Measurements from ENCODE around the gene FERD3L. TPM values are rescaled to one million over a fixed set of nuclear protein-coding genes. Genes with fewer than 3 reads are reported as not detected.

The FERD3L gene
- total RNA-seq, 1 experiment from 2014 or later = not detected

- Histone ChIP-seq H3K4ac (ENCODE audit: low read depth, low read length) (no peak overlapping the region), H4K5ac (ENCODE audit: insufficient read length, low read depth, low read length) (no peak overlapping the region), H3K79me1 (ENCODE audit: insufficient read depth, low read depth, low read length, poor library complexity, severe bottlenecking) (no peaks in the 10 kb centered on the region), H4K91ac (ENCODE audit: insufficient read length, low read depth, low read length) (no peak overlapping the region), H2BK12ac (ENCODE audit: insufficient read length, low read depth, low read length) (no peak overlapping the region), H4K20me1 (ENCODE audit: control insufficient read depth, insufficient read depth, insufficient read length) (no peaks in the 10 kb centered on the region), H3K18ac (ENCODE audit: insufficient read length, low read depth, low read length) (no peak overlapping the region), H3T11ph (ENCODE audit: low read length) (no peak overlapping the region), H3K27me3 (ENCODE audit: insufficient read depth, low read length) (peaks cover 80% of the 10 kb centered on the region), H4K8ac (replicated peaks; ENCODE audit: insufficient read length, low read depth, low read length) (no peak overlapping the region), H2BK15ac (ENCODE audit: low read depth, low read length) (no peak overlapping the region), H2BK120ac (ENCODE audit: low read depth, low read length, poor library complexity, severe bottlenecking) (no peak overlapping the region), H3K14ac (ENCODE audit: insufficient read depth, low read length) (no peak overlapping the region), H3K9ac (ENCODE audit: extremely low read depth, insufficient read length, low read length) (no peak overlapping the region), H2AK5ac (ENCODE audit: insufficient read length, low read length) (no peak overlapping the region), H3K4me1 (ENCODE audit: insufficient read depth, low read length) (peaks cover 7% of the 10 kb centered on the region; the same call in 1 of the 2 replicates), H3K23me2 (ENCODE audit: insufficient read length, low read depth, low read length, poor library complexity, severe bottlenecking) (peaks cover 27% of the 10 kb centered on the region), H3K23ac (ENCODE audit: insufficient read length, low read depth, low read length) (no peak overlapping the region), H2BK5ac (ENCODE audit: insufficient read length, low read length) (no peak overlapping the region), H3K4me2 (ENCODE audit: insufficient read depth, insufficient read length, low read length) (peak overlapping the region; percentile 53), H2AFZ (ENCODE audit: low read length) (no peak overlapping the region), H3K9me3 (ENCODE audit: control insufficient read depth, low read depth, low read length) (no peaks in the 10 kb centered on the region), H3K27ac (ENCODE audit: insufficient read length, low read depth, low read length) (no peak overlapping the region), H3K79me2 (ENCODE audit: insufficient read depth, low read length) (no peaks in the 10 kb centered on the region), H3K56ac (ENCODE audit: insufficient read length, low read depth, low read length) (no peak overlapping the region), H2BK20ac (ENCODE audit: low read depth, low read length, poor library complexity, severe bottlenecking) (no peak overlapping the region)
- no peak for DNase-seq
- TF ChIP-seq CTCF (conservative IDR thresholded peaks at IDR 0.05) = no peak
- Mint-ChIP-seq H3K36me3 (ENCODE audit: insufficient read depth in 1 of 3, low read depth in 3 of 3) (no peaks in the 10 kb centered on the region), H3K27me3 (ENCODE audit: low read depth) (peaks cover 99% of the 10 kb centered on the region), H3K4me3 (peak overlapping the region in 1 of 2 experiments; percentile 65; a peak in 3 of 5 replicates), H3K27ac (no peak overlapping the region), H3K4me1 (peaks cover 46 to 63% of the 10 kb centered on the region in 2 experiments), H3K9me3 (peaks cover 0 to 2% of the 10 kb centered on the region in 2 experiments; a peak in 1 of 5 replicates)
- no CpG with 5 or more reads among the region's 15 CpGs for WGBS (ENCODE audit: extremely low coverage, insufficient read length, low lambda C conversion rate)
Measured at GRCh38 chr7:19111474-19112273, 33.5 kb downstream of the FERD3L start.

Data from H9 (cell line).